ENCODE data around the gene LRSAM1.

DNA sequence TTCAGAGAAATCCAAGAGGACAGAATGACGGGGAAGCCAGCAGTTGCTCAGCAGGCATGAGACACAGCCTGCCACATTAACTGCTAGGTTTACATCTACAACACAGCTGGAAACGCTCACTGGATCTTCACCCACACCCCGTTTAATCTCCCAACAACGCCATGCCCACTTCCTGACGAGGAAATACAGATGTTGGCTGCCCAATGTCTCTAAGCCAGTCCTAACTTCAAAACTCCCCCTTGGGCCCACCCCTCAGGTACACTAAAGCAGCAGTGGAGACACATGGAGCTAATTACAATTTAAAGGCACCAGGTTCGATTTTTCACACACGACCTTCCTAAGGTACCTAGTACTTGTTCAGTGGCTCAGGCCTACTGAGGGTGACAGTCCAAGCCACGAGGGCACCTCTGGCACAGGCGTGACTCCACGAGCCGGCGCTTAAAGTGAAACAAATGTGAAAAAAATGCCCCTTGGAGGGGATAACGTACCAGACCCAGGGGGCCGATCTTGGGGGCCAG is 1.0 kb upstream of the LRSAM1 start:
- no peak for TF ChIP-seq POLR2A (IDR thresholded peaks at IDR 0.05)
- TF ChIP-seq, protein P1, sequence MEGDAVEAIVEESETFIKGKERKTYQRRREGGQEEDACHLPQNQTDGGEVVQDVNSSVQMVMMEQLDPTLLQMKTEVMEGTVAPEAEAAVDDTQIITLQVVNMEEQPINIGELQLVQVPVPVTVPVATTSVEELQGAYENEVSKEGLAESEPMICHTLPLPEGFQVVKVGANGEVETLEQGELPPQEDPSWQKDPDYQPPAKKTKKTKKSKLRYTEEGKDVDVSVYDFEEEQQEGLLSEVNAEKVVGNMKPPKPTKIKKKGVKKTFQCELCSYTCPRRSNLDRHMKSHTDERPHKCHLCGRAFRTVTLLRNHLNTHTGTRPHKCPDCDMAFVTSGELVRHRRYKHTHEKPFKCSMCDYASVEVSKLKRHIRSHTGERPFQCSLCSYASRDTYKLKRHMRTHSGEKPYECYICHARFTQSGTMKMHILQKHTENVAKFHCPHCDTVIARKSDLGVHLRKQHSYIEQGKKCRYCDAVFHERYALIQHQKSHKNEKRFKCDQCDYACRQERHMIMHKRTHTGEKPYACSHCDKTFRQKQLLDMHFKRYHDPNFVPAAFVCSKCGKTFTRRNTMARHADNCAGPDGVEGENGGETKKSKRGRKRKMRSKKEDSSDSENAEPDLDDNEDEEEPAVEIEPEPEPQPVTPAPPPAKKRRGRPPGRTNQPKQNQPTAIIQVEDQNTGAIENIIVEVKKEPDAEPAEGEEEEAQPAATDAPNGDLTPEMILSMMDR (IDR thresholded peaks at IDR 0.05), result no peak

All from thyroid gland (tissue), 4 donors.